HCT116 (cell line): Measurements from ENCODE around the gene ACVR1. TPM values are rescaled to one million over a fixed set of nuclear protein-coding genes. Genes with fewer than 3 reads are reported as not detected.

ENCODE experiments used
- ATAC-seq: fragments of 200-7000 bp; cut with Tn5 transposase; 2 replicates; pipeline ENCODE4 v1.9.1; 2020; ENCODE audit warnings: mild to moderate bottlenecking, moderate library complexity
- BruUV-seq: library from RNA; stranded (reverse); fragments of 400-500 nt; replicated peaks from 2 replicates; lab custom pipeline; 2021; lab: Mats Ljungman, UMichigan
- CTCF ChIA-PET: fragments of 300-600 bp; sonication (Branson Sonifier 250); formaldehyde crosslinking; loops from one replicate; lab custom pipeline; 2021; ENCODE audit warnings: antibody characterized with exemption; lab: Charles Lee
- POLR2A ChIA-PET: fragments of 300-600, 350-600 bp; sonication (Branson Sonifier 250); formaldehyde crosslinking; loops from one replicate; lab custom pipeline; 2021; ENCODE audit warnings: antibody characterized with exemption; lab: Charles Lee
- RAD21 ChIA-PET, 2 experiments: fragments of 300-600 bp; sonication (Branson Sonifier 250); formaldehyde crosslinking; loops; one replicate each; lab custom pipeline; 2023; ENCODE audit warnings: low total read pairs in 2 of 2; ENCODE audit not compliant: uncharacterized antibody in 2 of 2, unreplicated experiment in 2 of 2, low non-redundant PET in 1 of 2; lab: Charles Lee
- DNase-seq: peaks from one replicate; pipeline ENCODE4 v3.0.0-alpha.2; 2010; ENCODE audit warnings: low read depth, low spot score
- H2AFZ ChIP-seq: fragments of 200-600 bp; shearing (Covaris generic), sonication (generic); 2 replicates; pipeline ENCODE4 v1.6.1; 2017; ENCODE audit warnings: low read depth, mixed run types, mixed read lengths, antibody characterized with exemption, low read length; ENCODE audit not compliant: poor library complexity, severe bottlenecking
- H3K27ac ChIP-seq: 2 replicates; pipeline ENCODE4 v1.5.1; 2012; ENCODE audit warnings: low read depth, low read length
- H3K27me3 ChIP-seq: fragments of 200-600 bp; sonication (generic); 2 replicates; pipeline ENCODE4 v1.6.1; 2016; ENCODE audit warnings: mixed run types, low read length, mixed read lengths; ENCODE audit not compliant: insufficient read depth
- H3K36me3 ChIP-seq, 2 experiments: fragments of 200-500 bp in 1 of 2; fragments of 200-600 bp in 1 of 2; sonication (Bioruptor generic) in 1 of 2; sonication (generic) in 1 of 2; 2 replicates each; pipeline versions ENCODE4 v1.5.1 to v1.6.1; 2014 to 2016; ENCODE audit warnings: low read length in 2 of 2, inconsistent platforms in 1 of 2, mixed read lengths in 1 of 2, mixed run types in 1 of 2; ENCODE audit not compliant: insufficient read depth in 2 of 2, control insufficient read depth in 1 of 2
- H3K4me1 ChIP-seq, 2 experiments: fragments of 200-600 bp in 1 of 2; sonication (generic) in 1 of 2; 2 replicates each; pipeline versions ENCODE4 v1.5.1 to v1.6.1; 2012 to 2017; ENCODE audit warnings: low read length in 2 of 2, inconsistent platforms in 1 of 2, mild to moderate bottlenecking in 1 of 2, mixed read lengths in 1 of 2, mixed run types in 1 of 2, moderate library complexity in 1 of 2; ENCODE audit not compliant: insufficient read depth in 2 of 2, control insufficient read depth in 1 of 2
- H3K4me2 ChIP-seq: fragments of 200-600 bp; sonication (generic); 2 replicates; pipeline ENCODE4 v1.6.1; 2017; ENCODE audit warnings: mixed run types, low read length, mixed read lengths
- H3K4me3 ChIP-seq, 2 experiments: fragments of 200-600 bp in 1 of 2; sonication (generic) in 1 of 2; replicated peaks in 1 of 2; 2 replicates each; pipeline ENCODE4 v1.5.1; 2011 to 2016; ENCODE audit warnings: low read length in 2 of 2, control low read depth in 1 of 2, low read depth in 1 of 2, mild to moderate bottlenecking in 1 of 2, mixed read lengths in 1 of 2, mixed run types in 1 of 2
- H3K79me2 ChIP-seq: fragments of 200-600 bp; sonication (generic); 2 replicates; pipeline ENCODE4 v1.6.1; 2017; ENCODE audit warnings: mild to moderate bottlenecking, mixed run types, low read length, moderate library complexity, mixed read lengths; ENCODE audit not compliant: insufficient read depth
- H3K9ac ChIP-seq: fragments of 200-600 bp; sonication (generic); 2 replicates; pipeline ENCODE4 v1.6.1; 2016; ENCODE audit warnings: low read length, mixed read lengths
- H3K9me2 ChIP-seq: fragments of 200-600 bp; sonication (generic), shearing (Covaris generic); 2 replicates; pipeline ENCODE4 v1.6.1; 2017; ENCODE audit warnings: mixed run types, mild to moderate bottlenecking, moderate library complexity; ENCODE audit not compliant: insufficient read depth
- H3K9me3 ChIP-seq, 2 experiments: fragments of 200-500 bp in 1 of 2; fragments of 200-600 bp in 1 of 2; sonication (Bioruptor generic) in 1 of 2; sonication (generic) in 1 of 2; 2 replicates each; pipeline ENCODE4 v1.6.1; 2014 to 2017; ENCODE audit warnings: low read length in 2 of 2, mixed read lengths in 2 of 2, inconsistent platforms in 1 of 2, low read depth in 1 of 2, mild to moderate bottlenecking in 1 of 2, mixed run types in 1 of 2, moderate library complexity in 1 of 2; ENCODE audit not compliant: control insufficient read depth in 1 of 2, insufficient read depth in 1 of 2
- H4K20me1 ChIP-seq: fragments of 200-600 bp; sonication (generic), shearing (Covaris generic); 2 replicates; pipeline ENCODE4 v1.6.1; 2017; ENCODE audit warnings: mixed run types, mild to moderate bottlenecking, moderate library complexity; ENCODE audit not compliant: insufficient read depth
- CEBPB ChIP-seq: IDR thresholded peaks from 2 replicates; pipeline ENCODE4 v1.6.1; 2012; ENCODE audit warnings: low read depth
- EGR1 ChIP-seq: IDR thresholded peaks from 2 replicates; pipeline ENCODE4 v1.6.1; 2012; ENCODE audit warnings: low read depth
- ELF1 ChIP-seq: IDR thresholded peaks from 2 replicates; pipeline ENCODE4 v1.6.1; 2012; ENCODE audit warnings: low read depth, borderline replicate concordance
- EZH2 ChIP-seq: fragments of 200-600 bp; sonication (generic); IDR thresholded peaks from 2 replicates; pipeline ENCODE4 v1.6.1; 2017; ENCODE audit warnings: antibody characterized with exemption, mixed run types
- EZH2phosphoT487 ChIP-seq: fragments of 200-600 bp; IDR thresholded peaks from 2 replicates; pipeline ENCODE4 v1.6.1; 2018; ENCODE audit warnings: antibody characterized with exemption, borderline replicate concordance
- JUND ChIP-seq: IDR thresholded peaks from 2 replicates; pipeline ENCODE4 v1.6.1; 2012
- MAX ChIP-seq: IDR thresholded peaks from 2 replicates; pipeline ENCODE4 v1.6.1; 2012
- POLR2A ChIP-seq: IDR thresholded peaks from 2 replicates; pipeline ENCODE4 v1.7.0; 2011; ENCODE audit warnings: borderline replicate concordance; ENCODE audit not compliant: insufficient read depth, insufficient read length; ENCODE audit errors: extremely low read depth
- POLR2AphosphoS5 ChIP-seq: IDR thresholded peaks from 2 replicates; pipeline ENCODE4 v1.6.1; 2011; ENCODE audit warnings: mild to moderate bottlenecking, low read depth, low read length, moderate library complexity
- RAD21 ChIP-seq: IDR thresholded peaks from 2 replicates; pipeline ENCODE4 v1.6.1; 2012; ENCODE audit warnings: low read depth, mild to moderate bottlenecking
- REST ChIP-seq: IDR thresholded peaks from 2 replicates; pipeline ENCODE4 v1.6.1; 2012; ENCODE audit warnings: low read depth
- SIN3A ChIP-seq: IDR thresholded peaks from 2 replicates; pipeline ENCODE4 v1.6.1; 2012; ENCODE audit warnings: low read depth
- SRF ChIP-seq: IDR thresholded peaks from 2 replicates; pipeline ENCODE4 v1.6.1; 2012; ENCODE audit warnings: low read depth
- YY1 ChIP-seq: IDR thresholded peaks from 2 replicates; pipeline ENCODE4 v1.6.1; 2011; ENCODE audit warnings: low read length, low read depth, moderate library complexity, mild to moderate bottlenecking; ENCODE audit not compliant: insufficient replicate concordance; ENCODE audit errors: extremely low read depth
- ZBTB33 ChIP-seq: IDR thresholded peaks from 2 replicates; pipeline ENCODE4 v1.6.1; 2011; ENCODE audit warnings: mild to moderate bottlenecking, low read length, moderate library complexity; ENCODE audit not compliant: insufficient replicate concordance; ENCODE audit errors: extremely low read depth
- ZNF274 ChIP-seq: fragments of 200-500 bp; sonication (Bioruptor generic); IDR thresholded peaks from 2 replicates; pipeline ENCODE4 v1.6.1; 2014; ENCODE audit warnings: mild to moderate bottlenecking, low read depth, low read length, inconsistent platforms
- intact Hi-C: fragments of 100-400 bp; cut with micrococcal nuclease; formaldehyde crosslinking; loops from 2 replicates; pipeline ENCODE4 v1.10.0; 2022
- total RNA-seq: library from RNA; stranded (reverse); gene quantifications from one replicate; pipeline ENCODE4 v1.2.1, GENCODE V29; 2021; ENCODE audit not compliant: unreplicated experiment

Gene ACVR1
- total RNA-seq, 1 experiment from 2014 or later: 16.9 TPM

GRCh38 chr2:157898591-157898996 lies 22.5 kb upstream of the ACVR1 start (continued):
- no peak for TF ChIP-seq REST
- peak; percentile 84 for TF ChIP-seq JUND
- no peak for TF ChIP-seq SIN3A
- peak; percentile 52; the same call in 1 of the 2 replicates for TF ChIP-seq CEBPB
- no peak for TF ChIP-seq SRF
- TF ChIP-seq EGR1: peak; percentile 79
- no peak for TF ChIP-seq MAX

GRCh38 chr2:157897106-157897971 lies 21.2 kb upstream of the ACVR1 start:
- Histone ChIP-seq H3K4me2 (no peak overlapping the region), H3K27me3 (no peaks in the 10 kb centered on the region), H3K79me2 (no peaks in the 10 kb centered on the region), H3K4me1 (peaks cover 7 to 20% of the 10 kb centered on the region in 2 experiments; a peak in 3 of 4 replicates), H3K4me3 (no peak overlapping the region), H3K9me3 (no peaks in the 10 kb centered on the region), H3K27ac (no peak overlapping the region), H2AFZ (no peak overlapping the region), H4K20me1 (no peaks in the 10 kb centered on the region), H3K36me3 (no peaks in the 10 kb centered on the region), H3K9ac (no peak overlapping the region), H3K9me2 (no peaks in the 10 kb centered on the region)
- no peak for ATAC-seq
- no peak for DNase-seq
- BruUV-seq: no TSS peak
- intact Hi-C loops: no loop called here
- RAD21 ChIA-PET: no interaction called here
- CTCF ChIA-PET: interaction anchor here (0.8 kb wide), 1 partner anchor 21 kb away, joined by 3 read pairs; the partner anchor contains the start of gene ACVR1
- TF ChIP-seq POLR2A (no peak), ZNF274 (no peak), POLR2AphosphoS5 (no peak), RAD21 (no peak), JUND (no peak), EZH2phosphoT487 (no peak), CEBPB (no peak), ZBTB33 (no peak), SRF (no peak), MAX (no peak), EZH2 (no peak), ELF1 (no peak), YY1 (no peak)
- POLR2A ChIA-PET: no interaction called here
